Activated CD8-positive, alpha-beta T cell treated with anti-CD3 and anti-CD28 coated beads, Interleukin-2, amount 10 ng/mL, durations not matched to agents 7 days and 5 days (primary cell): Measurements from ENCODE around the gene GPSM3. TPM values are rescaled to one million over a fixed set of nuclear protein-coding genes. Genes with fewer than 3 reads are reported as not detected.

Experiments
- ATAC-seq: fragments of 150-1000 bp; cut with Tn5 transposase; one replicate; pipeline ENCODE4 v1.10.0; 2021; ENCODE audit warnings: moderate library complexity
- CTCF ChIA-PET: fragments of 350-600 bp; sonication (Branson Sonifier 250); formaldehyde crosslinking; loops from one replicate; lab custom pipeline; 2021; ENCODE audit warnings: antibody characterized with exemption; lab: Charles Lee
- POLR2A ChIA-PET: fragments of 350-600 bp; sonication (Branson Sonifier 250); formaldehyde crosslinking; loops from one replicate; lab custom pipeline; 2021; ENCODE audit warnings: antibody characterized with exemption; lab: Charles Lee
- DNase-seq: peaks from one replicate; pipeline ENCODE4 v3.0.0-alpha.2; 2020
- H3K27ac Mint-ChIP-seq: one replicate; pipeline ENCODE4 v1.8.0; 2021; ENCODE audit warnings: mild to moderate bottlenecking, mixed read lengths
- H3K27me3 Mint-ChIP-seq: one replicate; pipeline ENCODE4 v1.8.0; 2021; ENCODE audit warnings: low read depth, mixed read lengths
- H3K36me3 Mint-ChIP-seq: one replicate; pipeline ENCODE4 v1.8.0; 2021; ENCODE audit warnings: low read depth, mixed read lengths
- H3K4me1 Mint-ChIP-seq: one replicate; pipeline ENCODE4 v1.8.0; 2021; ENCODE audit warnings: low read depth, mixed read lengths
- H3K4me3 Mint-ChIP-seq: one replicate; pipeline ENCODE4 v1.8.0; 2021; ENCODE audit warnings: mild to moderate bottlenecking, mixed read lengths
- H3K9me3 Mint-ChIP-seq: one replicate; pipeline ENCODE4 v1.8.0; 2022; ENCODE audit warnings: mixed read lengths; ENCODE audit not compliant: insufficient read depth
- total RNA-seq, 2 experiments: library from RNA; stranded (reverse); gene quantifications; one replicate each; pipeline ENCODE4 v1.2.3, GENCODE V29; 2021

GPSM3 gene
- total RNA-seq, 2 experiments from 2014 or later = 216 to 223 TPM

DNA sequence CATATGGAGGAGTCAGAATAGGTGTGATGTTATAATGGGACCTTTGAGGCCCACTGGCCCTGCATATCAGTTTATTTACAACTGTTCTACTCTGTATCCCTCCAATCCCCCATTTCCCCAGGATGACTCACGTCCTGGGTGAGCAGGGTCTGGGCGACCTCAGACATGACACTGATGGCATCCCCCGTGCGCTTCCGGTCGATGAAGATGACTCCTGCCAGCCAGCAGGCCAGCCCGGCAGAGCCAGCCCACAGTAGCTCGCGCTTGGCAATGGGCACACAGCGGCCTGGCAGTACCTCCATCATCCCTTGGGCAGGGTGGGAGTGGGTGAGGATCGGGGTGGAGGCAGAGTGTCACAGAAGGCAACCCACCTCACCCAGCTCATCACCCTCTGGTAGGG is 22.1 kb downstream of the GPSM3 start:
- peaks cover 28% of the 10 kb centered on the region for H3K4me1 Mint-ChIP-seq
- ChIA-PET CTCF (no interaction called here), POLR2A (no interaction called here)
- no peak for DNase-seq
- H3K27me3 Mint-ChIP-seq = no peaks in the 10 kb centered on the region
- no peak overlapping the region for H3K27ac Mint-ChIP-seq
- peaks cover 37% of the 10 kb centered on the region for H3K36me3 Mint-ChIP-seq
- no peak overlapping the region for H3K4me3 Mint-ChIP-seq
- H3K9me3 Mint-ChIP-seq = no peaks in the 10 kb centered on the region
- ATAC-seq = no peak

DNA sequence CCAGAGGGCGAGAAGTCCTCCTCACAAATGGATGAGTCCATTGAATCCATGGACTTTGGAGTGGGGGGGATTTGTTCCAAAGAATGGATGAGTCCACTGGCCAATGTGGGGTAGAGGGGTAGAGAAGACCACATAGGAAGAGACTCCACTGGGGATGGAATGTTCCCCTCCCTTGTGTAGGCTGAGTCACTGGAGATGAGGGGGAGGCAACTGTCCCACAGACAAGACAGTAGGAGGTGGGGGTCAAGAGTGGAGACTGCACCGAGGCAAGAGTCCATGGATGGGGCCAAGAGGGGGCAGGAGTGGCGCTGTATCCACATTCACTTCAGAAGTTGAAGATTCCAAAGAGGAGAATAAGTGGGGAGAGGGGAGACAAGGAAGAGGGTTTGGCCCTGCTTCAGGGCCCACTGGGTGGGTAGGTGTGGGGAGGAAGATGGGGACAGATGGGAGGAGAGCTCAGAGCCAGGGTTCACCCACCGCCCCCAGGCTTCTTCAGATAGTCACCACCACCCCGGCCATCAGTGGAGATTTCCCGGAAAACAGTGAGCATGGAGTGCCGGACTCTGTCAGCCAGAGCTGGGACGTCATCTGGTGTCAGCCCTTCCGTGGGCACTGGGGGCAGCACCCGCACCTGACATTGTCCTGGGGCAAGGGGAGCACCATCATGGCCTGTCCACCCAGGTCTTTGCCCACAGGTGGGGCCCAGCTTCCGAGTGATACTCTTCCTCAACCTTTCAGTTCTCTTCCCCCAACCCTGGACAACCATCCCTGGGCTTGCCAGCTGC is 23.4 kb downstream of the GPSM3 start:
- no peaks in the 10 kb centered on the region for H3K27me3 Mint-ChIP-seq
- peaks cover 40% of the 10 kb centered on the region for H3K36me3 Mint-ChIP-seq
- H3K4me1 Mint-ChIP-seq = peaks cover 16% of the 10 kb centered on the region
- H3K27ac Mint-ChIP-seq = no peak overlapping the region
- ChIA-PET POLR2A (no interaction called here), CTCF (interaction anchor here (1.2 kb wide), 1 partner anchor 17 kb away, joined by 3 read pairs; the partner anchor contains the start of gene PRRT1)
- ATAC-seq (no peak), DNase-seq (no peak)
- H3K4me3 Mint-ChIP-seq = no peak overlapping the region
- H3K9me3 Mint-ChIP-seq = no peaks in the 10 kb centered on the region

DNA sequence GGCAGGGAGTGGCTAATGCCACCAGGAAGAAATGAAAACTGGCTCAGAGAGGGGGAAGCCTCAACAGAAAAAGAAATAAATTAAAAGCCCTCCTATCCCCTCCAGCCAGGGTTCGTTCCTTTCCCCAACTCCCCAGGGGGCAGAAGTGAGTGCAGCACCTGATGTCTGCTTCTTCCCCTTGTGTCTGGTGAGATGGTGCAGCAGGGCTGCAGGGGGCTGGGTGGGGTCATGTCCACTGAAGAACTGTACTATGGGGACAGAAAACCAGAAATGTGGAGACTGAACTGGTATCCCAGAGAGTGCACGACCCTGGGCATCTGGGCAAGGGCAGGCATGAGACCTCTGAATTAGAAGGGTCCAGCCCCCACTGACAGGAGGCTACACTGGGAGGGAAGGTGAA is 24.1 kb downstream of the GPSM3 start:
- ATAC-seq (no peak), DNase-seq (no peak)
- POLR2A ChIA-PET = interaction anchor here (0.6 kb wide), 1 partner anchor 8 kb away, joined by 3 read pairs; no protein-coding TSS in a partner anchor
- Mint-ChIP-seq H3K4me1 (peaks cover 10% of the 10 kb centered on the region), H3K36me3 (peaks cover 40% of the 10 kb centered on the region), H3K27ac (no peak overlapping the region), H3K4me3 (no peak overlapping the region), H3K27me3 (no peaks in the 10 kb centered on the region), H3K9me3 (no peaks in the 10 kb centered on the region)
- CTCF ChIA-PET = interaction anchor here (1.2 kb wide), 1 partner anchor 16 kb away, joined by 3 read pairs; the partner anchor contains the start of gene PRRT1

DNA sequence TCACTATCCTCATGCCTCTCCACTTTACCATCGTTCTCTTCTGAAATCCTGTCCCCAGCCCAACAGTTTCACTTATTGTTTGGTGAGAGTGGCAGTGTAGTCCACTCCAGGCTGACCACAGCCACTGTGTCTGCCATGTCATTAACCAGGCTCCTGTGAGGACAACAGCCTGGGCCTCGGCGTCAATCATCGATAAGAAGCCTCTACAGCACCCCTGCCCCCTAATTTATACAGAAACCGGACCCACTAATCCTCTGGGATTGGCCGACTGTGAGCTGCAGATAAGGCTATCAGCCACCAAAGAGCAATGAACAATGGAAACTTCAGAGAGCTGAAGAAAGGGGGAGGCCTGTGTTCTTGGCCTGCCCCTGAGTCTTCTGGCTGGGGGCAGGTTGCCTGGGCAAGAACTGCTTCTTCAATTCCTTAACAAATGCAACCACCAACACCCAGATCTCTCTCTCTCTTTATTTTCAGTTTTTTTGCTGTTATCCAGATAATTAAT is 24.6 kb downstream of the GPSM3 start:
- Mint-ChIP-seq H3K27me3 (no peaks in the 10 kb centered on the region), H3K9me3 (no peaks in the 10 kb centered on the region), H3K4me3 (no peak overlapping the region), H3K4me1 (peaks cover 4% of the 10 kb centered on the region), H3K27ac (peak overlapping the region; percentile 5), H3K36me3 (peaks cover 40% of the 10 kb centered on the region)
- ChIA-PET POLR2A (interaction anchor here (0.6 to 0.7 kb wide), 2 partner anchors 8 to 1567 kb away, joined by 3 to 4 read pairs; no protein-coding TSS in a partner anchor), CTCF (no interaction called here)
- no peak for ATAC-seq
- no peak for DNase-seq

DNA sequence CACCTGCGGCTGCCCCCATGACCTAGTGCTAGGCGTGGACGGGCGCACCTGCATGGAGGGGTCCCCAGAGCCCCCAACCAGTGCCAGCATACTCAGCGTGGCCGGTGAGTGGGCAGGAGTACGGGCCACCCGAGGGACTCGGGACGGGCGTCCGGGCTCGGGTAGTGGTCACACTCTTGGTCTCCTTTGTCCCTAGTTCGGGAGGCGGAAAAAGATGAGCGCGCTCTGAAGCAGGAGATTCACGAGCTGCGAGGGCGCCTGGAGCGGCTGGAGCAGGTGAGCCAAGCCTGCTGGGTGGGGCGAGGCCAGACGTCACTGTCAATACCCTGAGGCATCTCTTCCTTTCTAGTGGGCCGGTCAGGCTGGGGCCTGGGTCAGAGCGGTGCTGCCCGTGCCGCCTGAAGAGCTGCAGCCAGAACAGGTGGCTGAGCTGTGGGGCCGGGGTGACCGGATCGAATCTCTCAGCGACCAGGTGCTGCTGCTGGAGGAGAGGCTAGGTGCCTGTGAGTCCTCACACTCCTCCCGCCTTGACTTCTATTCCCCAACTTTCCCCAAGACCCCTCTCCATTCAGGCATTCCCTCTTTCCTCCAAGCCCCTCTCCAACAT is 25.2 kb downstream of the GPSM3 start:
- peak overlapping the region; percentile 5 for H3K27ac Mint-ChIP-seq
- H3K4me3 Mint-ChIP-seq = no peak overlapping the region
- ChIA-PET POLR2A (interaction anchor here (0.7 kb wide), 1 partner anchor 1566 kb away, joined by 4 read pairs; no protein-coding TSS in a partner anchor), CTCF (no interaction called here)
- H3K9me3 Mint-ChIP-seq = no peaks in the 10 kb centered on the region
- DNase-seq (no peak), ATAC-seq (no peak)
- no peaks in the 10 kb centered on the region for H3K4me1 Mint-ChIP-seq
- H3K27me3 Mint-ChIP-seq = no peaks in the 10 kb centered on the region
- H3K36me3 Mint-ChIP-seq = peaks cover 40% of the 10 kb centered on the region

DNA sequence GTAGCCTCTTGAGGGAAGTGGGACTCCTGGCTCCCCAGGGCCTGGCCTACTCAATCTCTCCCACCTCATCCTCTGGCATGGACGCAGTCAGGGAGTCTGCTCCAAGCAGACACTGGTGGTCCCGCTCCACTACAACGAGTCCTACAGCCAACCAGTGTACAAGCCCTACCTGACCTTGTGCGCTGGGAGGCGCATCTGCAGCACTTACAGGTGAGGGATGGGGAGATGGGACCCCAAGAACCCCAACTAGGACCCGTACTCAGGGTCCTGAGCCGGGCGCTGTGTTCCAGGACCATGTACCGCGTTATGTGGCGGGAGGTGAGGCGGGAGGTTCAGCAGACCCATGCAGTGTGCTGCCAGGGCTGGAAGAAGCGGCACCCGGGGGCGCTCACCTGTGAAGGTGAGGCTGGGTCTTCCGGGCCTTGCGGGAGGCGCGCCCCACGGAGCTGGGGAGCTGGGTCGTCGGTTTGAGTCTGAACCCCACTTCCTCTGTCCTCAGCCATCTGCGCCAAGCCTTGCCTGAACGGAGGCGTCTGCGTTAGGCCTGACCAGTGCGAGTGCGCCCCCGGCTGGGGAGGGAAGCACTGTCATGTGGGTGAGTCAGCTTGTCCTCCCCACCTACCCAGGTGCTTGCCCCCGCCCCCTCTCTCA is 25.9 kb downstream of the GPSM3 start:
- no peak for ATAC-seq
- Mint-ChIP-seq H3K9me3 (no peaks in the 10 kb centered on the region), H3K27ac (no peak overlapping the region), H3K27me3 (no peaks in the 10 kb centered on the region), H3K36me3 (peaks cover 40% of the 10 kb centered on the region), H3K4me1 (no peaks in the 10 kb centered on the region), H3K4me3 (no peak overlapping the region)
- CTCF ChIA-PET = no interaction called here
- DNase-seq = no peak
- POLR2A ChIA-PET = interaction anchor here (1.7 kb wide), 1 partner anchor 10 kb away, joined by 6 read pairs; the partner anchor contains the start of gene AGPAT1

DNA sequence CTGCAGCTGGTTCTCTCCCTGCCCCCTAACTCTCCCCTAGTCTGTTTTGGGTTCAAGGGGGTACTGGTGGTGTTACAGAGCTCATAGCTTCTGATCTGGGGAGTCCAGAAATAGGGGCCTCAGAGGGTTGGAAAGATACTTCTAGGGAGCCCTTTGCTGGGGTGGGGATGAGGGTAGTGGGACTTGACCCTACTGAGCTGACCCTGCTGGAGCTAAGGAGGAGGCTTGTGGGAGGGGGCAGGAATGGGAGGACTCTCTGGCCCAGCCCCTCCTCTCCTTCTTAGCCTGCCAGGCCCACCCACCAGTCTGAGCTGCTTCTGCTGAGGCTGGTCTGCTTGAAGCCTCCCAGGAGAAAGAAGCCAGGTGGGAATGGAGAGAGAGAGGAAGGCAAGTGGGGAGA is 28.1 kb downstream of the GPSM3 start, which contains the start of gene EGFL8:
Gene EGFL8, plus strand, starts transcription at position 301 of the 400 bp plus-strand sequence. CDS start 1,571 bp downstream, outside the sequence.
- Mint-ChIP-seq H3K9me3 (no peaks in the 10 kb centered on the region), H3K4me1 (no peaks in the 10 kb centered on the region), H3K4me3 (no peak within 1 kb of the TSS), H3K27ac (no peak within 1 kb of the TSS), H3K36me3 (peaks cover 23% of the 10 kb centered on the region), H3K27me3 (no peaks in the 10 kb centered on the region)
- ATAC-seq (no peak), DNase-seq (no peak)
- POLR2A ChIA-PET = interaction anchor here (0.5 to 1.2 kb wide), 4 partner anchors 10 to 808 kb away, joined by 3 to 5 read pairs (median 3); no protein-coding TSS in a partner anchor
- CTCF ChIA-PET = interaction anchor here (1.4 kb wide), 1 partner anchor 46 kb away, joined by 5 read pairs; no protein-coding TSS in a partner anchor

DNA sequence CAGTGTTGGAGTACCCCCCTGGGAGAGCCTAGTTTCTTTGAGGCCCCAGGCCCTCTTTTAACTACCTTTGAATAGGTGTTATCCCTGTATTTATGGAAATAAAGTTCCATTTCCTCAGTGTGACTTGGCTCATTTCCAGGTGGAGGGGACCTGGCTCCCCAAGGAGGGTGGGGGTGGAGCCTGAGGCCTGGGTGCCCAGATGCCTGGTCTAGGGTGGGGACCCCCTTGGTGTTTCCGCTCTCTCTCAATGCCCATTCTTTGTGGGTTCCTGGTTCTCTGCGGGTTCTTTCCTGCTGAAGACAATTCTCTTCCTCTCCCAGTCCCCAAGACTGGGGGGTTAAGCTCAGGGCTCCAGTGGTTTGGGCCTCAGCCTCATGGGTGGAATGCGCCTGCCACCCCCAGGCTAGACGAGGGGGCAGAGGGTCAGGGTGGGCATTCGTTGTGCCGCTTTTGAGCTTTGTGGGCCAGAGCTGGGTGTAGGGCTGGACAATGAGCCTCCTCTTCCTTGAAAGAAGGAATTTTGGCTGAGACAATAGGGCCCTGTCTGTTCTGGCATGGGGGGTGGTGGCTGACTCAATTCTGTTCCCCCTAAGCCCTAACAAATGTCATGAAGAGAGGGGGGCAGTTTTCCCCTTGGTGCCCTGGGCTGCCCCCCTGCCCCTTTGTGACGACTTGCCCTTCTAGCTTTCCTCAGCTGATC is 28.7 kb downstream of the GPSM3 start:
- H3K27me3 Mint-ChIP-seq = no peaks in the 10 kb centered on the region
- POLR2A ChIA-PET = interaction anchor here (0.5 to 1.2 kb wide), 3 partner anchors 9 to 808 kb away, joined by 3 to 5 read pairs (median 3); no protein-coding TSS in a partner anchor
- CTCF ChIA-PET = interaction anchor here (1.4 kb wide), 1 partner anchor 45 kb away, joined by 5 read pairs; no protein-coding TSS in a partner anchor
- no peaks in the 10 kb centered on the region for H3K4me1 Mint-ChIP-seq
- H3K4me3 Mint-ChIP-seq = no peak overlapping the region
- H3K9me3 Mint-ChIP-seq = no peaks in the 10 kb centered on the region
- peaks cover 20% of the 10 kb centered on the region for H3K36me3 Mint-ChIP-seq
- DNase-seq (no peak), ATAC-seq (no peak)
- no peak overlapping the region for H3K27ac Mint-ChIP-seq

DNA sequence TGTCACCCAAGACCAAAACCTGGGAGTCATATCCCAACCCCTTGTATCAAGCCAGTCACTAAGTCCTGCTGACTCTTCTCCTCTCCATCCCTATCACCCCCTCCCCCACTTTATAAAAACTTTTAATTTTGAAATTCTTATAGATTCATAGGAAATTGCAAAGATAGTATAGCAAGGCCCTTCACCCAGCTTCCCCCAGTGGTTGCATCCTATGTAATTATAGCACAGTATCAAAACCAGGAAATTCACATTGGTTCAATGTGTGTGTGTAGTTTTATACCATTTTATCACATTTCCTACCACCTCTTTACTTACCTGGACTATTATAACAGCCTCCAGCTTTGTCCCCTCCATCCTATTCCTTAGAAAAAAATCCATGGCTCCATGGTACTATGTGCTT is 34.4 kb downstream of the GPSM3 start:
- Mint-ChIP-seq H3K4me1 (peaks cover 22% of the 10 kb centered on the region), H3K27me3 (no peaks in the 10 kb centered on the region), H3K9me3 (no peaks in the 10 kb centered on the region), H3K27ac (no peak overlapping the region), H3K4me3 (no peak overlapping the region), H3K36me3 (peaks cover 11% of the 10 kb centered on the region)
- POLR2A ChIA-PET = no interaction called here
- ATAC-seq = no peak
- DNase-seq = no peak
- CTCF ChIA-PET = interaction anchor here (0.7 to 0.8 kb wide), 2 partner anchors 10 to 37 kb away, joined by 3 to 4 read pairs; no protein-coding TSS in a partner anchor

DNA sequence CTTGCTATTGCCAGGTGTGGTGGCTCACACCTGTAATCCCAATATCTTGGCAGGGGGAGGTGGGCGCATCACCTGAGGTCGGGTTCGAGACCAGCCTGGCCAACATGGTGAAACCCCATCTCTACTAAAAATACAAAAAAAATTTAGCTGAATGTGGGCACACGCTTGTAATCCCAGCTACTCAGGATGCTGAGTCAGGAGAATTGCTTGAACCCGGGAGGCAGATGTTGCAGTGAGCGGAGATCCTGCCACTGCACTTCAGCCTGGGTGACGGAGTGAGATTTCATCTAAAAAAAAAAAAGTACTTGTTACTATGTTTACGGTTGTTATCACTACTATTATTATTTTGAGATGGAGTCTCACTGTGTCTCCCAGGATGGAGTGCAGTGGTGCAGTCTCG is 35.6 kb downstream of the GPSM3 start:
- no peak for DNase-seq
- Mint-ChIP-seq H3K27ac (no peak overlapping the region), H3K36me3 (peaks cover 11% of the 10 kb centered on the region), H3K27me3 (no peaks in the 10 kb centered on the region), H3K4me1 (peaks cover 32% of the 10 kb centered on the region), H3K9me3 (no peaks in the 10 kb centered on the region), H3K4me3 (no peak overlapping the region)
- ATAC-seq = no peak
- ChIA-PET CTCF (no interaction called here), POLR2A (interaction anchor here (0.6 kb wide), 1 partner anchor 40 kb away, joined by 3 read pairs; no protein-coding TSS in a partner anchor)
